ENCODE results near the gene TTBK1.
A peak's percentile ranks its signal among the peaks of the same experiment; 100 is the strongest.

The TTBK1 gene

DNA sequence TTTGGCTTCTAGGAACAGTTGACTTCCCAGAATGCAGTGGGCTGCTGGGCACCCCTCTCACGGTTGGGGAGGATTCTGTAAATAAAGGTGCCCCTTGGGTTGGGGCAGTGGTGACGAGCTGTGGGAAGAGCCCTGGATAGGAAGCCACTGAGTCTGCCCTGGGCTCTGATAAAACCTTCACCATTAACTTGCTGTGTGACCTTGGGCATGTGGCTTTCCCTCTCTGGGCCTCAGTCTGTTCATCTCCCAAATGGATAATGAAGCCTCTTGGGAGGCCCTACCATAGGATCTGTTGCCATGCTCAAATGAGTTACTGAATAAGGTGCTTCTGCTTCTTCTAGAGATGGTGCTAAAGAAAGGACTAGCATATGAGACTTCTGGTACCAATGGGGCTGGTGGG is 61.6 kb downstream of the TTBK1 start:
- DNase-seq (ENCODE audit: low read depth in 2 of 2): no peak

DNA sequence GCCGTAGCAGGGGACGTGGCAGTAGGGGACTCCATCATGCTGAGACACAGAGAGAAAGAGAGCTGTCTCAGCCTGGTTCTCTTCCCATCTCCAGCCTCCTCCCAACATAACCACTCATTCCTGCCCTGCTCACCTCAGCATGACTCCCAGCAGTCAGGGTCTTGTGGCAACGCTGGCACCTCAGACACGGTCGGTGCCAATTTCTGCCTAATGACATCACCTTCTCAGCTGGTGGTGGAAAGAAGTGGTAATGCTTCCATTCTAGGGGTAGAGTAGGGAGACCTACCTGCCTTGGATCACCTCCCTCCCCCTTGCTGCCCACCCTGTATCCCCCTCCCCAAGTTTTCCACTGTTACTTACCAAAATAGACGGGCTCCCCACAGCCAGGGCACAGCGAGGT is 62.8 kb downstream of the TTBK1 start:
- DNase-seq (ENCODE audit: low read depth in 2 of 2): no peak

DNA sequence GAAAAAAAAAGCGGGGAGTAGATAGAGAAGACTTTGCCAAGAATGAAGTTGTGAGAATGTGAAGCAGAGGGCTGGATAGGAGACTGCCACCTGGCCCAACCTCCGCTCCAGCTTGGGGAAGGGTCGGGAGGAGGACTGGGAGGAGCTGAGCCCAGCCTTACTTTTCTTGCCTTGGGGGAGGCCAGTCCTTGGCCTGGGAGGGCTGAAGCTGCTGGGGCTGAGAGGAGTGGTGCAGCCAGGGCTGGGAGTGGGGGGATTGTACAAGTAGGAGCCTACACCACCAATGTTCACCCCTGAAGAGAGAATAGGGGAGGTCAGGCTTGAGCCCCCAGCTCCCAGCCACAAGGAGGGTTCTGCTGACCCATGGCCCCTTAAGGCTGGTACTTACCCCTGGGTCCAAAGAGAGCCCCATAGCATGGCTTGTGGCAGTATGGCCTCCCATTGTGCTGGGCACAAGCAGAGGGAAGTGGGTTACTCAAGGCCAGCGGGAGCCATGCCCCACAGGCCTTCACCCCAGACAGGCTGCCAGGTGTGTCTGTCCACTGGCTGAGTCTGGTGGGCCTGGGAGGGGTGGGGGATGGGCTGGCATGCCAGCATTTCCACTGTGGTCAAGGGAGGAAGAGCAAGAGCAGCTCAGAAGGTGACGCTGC is 64.3 kb downstream of the TTBK1 start:
- DNase-seq (ENCODE audit: low read depth in 2 of 2): no peak

DNA sequence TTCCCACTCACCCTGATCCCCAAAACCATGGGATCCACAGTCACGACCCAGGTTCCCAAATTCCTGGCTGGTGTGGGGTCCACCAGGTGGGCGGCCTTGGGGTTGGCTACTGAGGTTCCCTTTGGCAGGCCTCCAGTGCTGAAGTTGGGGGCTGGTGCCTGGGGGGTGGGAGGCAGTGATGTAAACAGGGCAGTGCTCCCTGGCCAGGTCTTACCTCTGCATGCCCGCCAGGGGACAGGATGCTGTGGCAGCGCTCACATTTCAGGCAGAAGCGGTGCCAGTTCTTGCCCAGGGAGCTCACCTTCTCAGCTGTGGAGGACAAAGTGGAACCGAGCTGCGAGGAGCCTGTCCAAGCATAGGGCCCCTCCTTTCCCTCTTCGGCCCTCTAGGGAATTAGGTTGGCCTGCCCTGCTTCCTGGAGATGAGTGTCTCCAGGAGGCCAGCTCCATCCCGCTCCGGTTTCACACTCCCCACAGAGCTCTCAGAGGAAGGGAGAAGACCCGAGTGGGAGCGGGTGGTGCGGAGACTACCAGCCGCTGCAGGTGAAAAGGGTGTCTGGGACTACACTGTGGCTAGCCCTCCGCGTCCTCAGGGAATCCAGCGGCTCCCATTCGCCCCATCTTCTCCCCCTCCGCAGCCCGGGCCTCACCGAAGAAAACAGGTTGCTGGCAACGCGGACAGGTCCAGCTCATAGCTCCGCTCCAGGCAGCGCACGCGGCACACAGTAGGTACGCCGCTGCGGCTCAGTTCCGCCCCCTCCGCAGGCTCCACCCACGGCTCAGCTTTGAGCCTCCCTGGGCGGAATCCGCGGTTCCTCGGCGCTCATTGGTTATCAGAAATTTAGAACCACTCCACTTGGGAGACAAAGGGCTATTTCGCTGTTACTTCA is 65.1 kb downstream of the TTBK1 start, which contains the start of gene CRIP3:
CRIP3 (minus strand) TSS at position 726 of the 889 bp plus-strand sequence; CDS start at position 692, 34 bp downstream.
- DNase-seq (ENCODE audit: low read depth in 2 of 2): peak; percentile 13 to 28

DNA sequence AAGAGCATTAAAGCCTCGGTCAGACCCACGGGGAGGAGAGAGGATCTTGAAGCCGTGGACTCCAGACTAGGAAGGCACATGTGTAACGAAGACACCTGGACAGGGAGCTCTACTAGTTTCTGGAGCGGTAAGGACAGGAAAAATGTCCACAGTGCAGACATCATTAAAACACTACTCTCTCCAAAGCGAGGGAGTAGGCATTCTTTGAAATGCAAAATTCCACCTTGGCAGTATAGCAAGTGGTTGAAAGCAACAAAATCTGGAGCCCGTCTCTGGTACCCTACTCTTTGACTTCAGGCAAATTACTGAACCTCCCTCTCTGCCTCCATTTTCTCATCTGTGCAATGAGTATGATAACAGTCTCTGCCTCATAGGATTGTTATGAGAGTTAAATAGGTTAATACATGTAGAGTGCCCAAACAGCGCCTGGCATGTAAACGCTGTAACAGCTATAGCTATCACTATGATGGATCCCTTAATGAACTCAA is 65.8 kb downstream of the TTBK1 start:
- DNase-seq (ENCODE audit: low read depth in 2 of 2): no peak

DNA sequence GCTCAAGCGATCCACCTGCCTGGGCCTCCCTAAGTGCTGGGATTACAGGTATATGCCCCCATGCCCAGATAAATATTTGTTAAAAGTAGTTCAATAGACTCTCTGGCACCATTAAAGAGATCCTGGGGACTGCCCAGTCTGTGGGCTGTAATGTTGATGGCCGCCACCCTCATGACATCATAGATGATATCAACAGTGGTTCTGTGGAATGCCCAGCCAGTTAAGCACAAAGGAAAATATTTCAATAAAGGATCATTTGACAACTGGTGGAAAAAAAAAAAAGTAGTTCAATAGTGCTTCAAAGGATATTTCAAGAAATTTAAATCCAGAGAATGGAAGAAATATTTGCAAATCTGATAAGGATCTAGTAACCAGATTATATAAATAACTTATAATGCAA is 66.9 kb downstream of the TTBK1 start:
- DNase-seq (ENCODE audit: low read depth in 2 of 2): no peak

DNA sequence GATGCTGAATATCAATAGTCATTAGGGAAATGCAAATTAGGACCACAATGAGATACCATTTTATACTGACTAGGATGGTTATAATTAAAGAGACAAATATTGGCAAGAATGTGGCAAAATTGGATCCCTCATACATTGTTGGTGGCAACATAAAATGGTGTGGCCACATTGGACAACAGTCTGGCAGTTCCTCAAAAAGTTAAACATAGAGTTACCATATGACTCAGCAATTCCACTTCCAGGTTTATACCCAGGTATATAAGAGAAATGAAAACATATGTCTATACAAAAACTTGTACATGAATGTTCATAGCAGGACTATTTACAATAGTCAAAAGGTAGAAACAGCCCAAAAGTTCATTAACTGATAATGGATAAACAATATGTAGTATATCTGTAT is 67.3 kb downstream of the TTBK1 start:
- no peak for DNase-seq (ENCODE audit: low read depth in 2 of 2)

DNA sequence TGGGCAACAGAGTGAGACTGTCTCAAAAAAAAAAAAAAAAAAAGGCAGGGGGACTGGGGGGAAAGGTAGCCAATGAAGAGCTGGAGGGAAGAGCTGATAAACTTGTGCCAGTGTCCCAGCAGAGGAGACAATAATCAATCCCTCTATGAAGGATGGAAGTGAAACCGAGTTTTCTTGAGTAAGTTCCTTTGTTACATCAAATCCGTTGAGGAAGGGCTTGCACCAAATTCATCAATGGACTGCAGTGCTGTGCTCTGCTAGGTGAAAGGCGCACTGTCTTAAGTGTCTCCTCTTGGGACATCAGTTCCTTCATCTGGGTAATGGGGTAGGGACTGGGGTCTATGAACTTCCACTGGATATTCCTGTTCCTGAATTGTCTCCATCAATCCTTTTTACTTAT is 68.4 kb downstream of the TTBK1 start:
- DNase-seq (ENCODE audit: low read depth in 2 of 2): no peak

DNA sequence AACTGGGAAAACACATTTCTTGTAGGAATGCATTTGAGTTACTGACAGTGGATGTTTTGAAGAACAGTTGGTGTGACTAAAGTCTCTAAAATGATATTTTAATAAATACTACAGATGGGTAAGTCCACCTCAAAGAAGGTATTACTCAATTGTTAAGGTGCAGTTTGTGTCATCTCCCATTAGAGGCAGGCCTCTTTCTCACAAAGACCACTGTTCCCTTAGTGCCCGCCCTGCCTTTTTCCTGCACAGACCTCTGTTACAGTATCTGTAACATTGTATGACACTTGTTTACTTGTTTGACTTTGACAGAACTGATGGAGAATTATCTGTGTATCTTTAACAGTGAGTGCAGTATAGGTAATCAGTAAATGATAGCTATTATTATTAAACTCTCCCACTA is 70.5 kb downstream of the TTBK1 start:
- DNase-seq (ENCODE audit: low read depth in 2 of 2): no peak

DNA sequence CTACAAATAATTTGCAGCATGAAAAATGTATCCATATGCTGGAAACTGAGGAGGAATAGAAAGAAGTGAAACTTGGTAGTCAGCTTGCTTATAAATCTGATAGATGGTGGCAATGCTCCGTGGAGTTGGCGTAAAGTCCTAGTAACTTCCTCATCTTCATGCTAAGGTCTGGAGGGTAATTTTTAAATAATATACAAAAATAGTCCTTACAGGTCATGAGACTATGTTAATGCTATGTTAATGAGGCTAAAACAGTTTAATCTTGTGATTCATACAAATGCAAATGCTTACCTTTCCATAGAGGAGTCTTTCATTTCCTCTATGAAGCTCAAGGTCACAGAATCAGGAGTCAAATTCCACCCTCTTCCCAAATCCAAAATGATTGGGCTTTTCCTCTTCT is 74.7 kb downstream of the TTBK1 start:
- DNase-seq (ENCODE audit: low read depth in 2 of 2): no peak

DNA sequence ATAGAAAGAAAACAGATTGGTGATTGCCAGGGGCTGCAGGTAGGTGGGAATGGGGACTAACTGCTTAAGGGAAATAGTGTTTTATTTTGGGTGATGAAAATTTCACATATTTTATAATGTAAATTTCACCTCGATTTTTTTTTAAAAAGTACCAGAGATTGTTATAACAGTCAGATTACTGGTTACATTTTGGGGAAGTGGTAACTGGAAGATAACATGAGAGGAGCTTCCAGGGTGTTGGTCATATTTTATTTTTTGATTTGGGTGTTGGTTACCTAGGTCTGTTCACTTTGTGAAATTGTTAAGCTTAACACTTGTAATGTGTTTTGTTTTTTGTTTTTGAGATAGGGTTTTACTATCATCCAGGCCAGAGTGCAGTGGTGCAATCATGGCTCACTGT is 82.6 kb downstream of the TTBK1 start:
- DNase-seq (ENCODE audit: low read depth in 2 of 2): no peak

DNA sequence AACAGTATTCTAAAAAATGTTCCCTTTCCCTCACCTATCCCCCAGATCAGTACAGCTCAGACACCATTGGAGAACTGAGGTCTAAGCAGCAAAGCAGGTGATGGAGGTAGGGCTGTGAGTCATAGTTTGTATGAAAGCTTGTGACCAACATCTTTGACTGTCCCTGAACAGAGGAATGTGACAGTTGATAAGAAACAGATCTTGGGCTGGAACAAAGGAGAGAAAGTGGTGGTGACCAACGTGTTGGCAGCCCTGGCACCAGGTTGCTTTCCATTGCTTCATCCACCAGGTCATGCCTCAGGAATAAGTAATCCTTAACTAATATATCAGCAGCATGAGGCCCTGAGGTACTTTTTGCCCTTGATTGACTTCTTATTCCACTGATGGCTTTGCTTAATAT is 85.2 kb downstream of the TTBK1 start:
- no peak for DNase-seq (ENCODE audit: low read depth in 2 of 2)

DNA sequence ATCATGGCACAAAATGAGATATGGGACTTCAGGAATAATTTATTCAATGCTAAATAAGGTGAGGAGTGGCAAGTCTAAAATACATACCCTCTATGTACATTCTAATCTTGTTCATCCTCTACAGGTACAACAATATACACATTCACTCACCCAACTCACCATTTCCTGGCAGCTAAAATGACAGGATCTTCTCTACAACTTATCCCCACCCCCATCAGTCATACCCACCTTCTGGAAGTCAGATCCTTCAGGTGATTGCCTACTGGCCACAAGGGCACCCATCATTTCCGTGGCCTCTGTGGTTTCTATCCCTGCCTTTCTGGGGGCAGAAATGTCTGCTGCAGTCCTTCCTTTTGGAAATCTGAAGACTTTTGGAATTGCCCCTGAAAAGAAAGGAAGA is 88.2 kb downstream of the TTBK1 start:
- DNase-seq (ENCODE audit: low read depth in 2 of 2): no peak

DNA sequence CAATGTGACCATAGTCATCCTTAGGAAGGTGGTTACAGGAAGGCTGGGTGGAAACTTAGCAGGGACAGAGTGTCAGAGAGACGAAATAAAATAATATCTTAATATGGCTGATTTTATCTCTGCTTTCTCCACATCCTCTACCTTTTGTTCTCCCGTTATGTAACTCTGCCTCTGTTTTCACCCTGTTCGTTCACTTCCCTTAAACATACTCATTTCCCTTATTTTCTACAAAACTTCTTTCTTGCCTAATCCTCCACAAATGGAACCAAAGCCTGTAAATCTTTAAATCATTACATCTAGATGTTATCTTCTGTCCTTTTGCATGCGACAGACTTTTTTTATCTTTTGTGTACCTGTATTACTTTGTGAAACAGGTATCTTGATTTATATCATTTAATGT is 88.6 kb downstream of the TTBK1 start:
- DNase-seq (ENCODE audit: low read depth in 2 of 2): no peak

DNA sequence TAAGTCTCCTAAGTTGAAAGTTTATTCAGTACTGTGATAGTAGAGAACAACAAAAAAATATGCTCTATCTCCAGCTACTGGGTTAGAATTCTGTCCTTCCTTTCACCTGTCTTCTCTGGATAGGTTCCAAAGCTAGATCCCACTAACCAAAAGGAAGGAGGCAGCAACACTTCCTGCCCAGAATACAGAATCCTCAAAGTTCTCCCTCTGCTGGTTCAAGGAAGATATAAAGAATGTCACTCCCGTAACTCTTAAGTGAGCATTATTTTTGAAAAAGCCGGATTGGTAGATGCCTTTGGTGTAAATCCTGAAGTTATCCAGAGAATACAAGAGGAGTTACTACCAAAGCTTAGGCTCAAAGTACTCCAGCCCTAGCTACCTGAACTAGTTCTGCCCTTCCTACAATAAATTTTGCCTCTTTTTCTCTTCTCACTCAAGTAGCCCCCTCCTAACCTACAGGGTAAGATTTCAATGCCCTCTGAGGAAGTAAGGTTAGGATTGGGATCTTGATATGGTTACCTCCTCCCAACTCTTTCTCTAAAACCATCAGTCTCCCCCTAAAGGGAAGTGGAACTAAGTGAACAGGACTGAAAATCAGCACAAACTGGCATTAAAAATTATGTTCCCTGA is 91.3 kb downstream of the TTBK1 start:
- DNase-seq (ENCODE audit: low read depth in 2 of 2): no peak

DNA sequence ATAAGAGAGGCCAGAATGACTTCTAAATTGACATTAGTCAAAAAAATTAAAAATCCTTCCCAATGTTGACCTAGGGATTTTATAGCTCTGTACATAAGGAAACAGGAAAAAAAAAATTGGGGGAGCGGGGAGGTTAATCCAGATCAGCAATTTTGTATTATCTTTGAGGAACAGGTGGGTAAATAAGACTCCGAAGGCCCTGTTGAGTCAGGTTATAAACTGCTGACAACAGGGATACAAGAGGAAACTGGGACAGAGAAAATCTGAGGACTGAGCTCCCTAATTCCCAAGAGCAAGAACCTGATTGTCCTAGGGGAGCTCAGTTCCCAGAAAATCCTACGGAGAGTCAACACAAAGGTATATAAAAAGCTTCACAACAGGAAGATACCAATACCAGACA is 92.2 kb downstream of the TTBK1 start:
- DNase-seq (ENCODE audit: low read depth in 2 of 2): no peak

DNA sequence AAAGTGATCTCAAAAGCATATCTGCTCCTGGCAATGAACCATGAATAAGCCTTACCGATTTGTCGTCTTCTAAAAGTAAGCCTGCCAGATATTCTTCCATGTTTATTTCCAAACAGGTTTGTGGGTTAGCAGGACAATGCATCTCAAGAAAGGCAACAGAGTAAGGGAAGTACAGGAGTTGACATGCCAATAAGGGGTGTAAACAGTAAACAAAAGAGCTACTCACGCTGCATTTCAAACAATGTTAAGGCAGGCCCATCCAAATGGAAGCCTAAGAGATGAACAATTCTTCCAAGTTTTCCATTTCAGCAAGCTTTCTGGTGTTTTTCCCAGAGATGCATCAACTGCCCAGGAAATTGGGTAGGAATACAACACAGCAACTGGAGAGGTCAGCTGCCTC is 93.1 kb downstream of the TTBK1 start:
- DNase-seq (ENCODE audit: low read depth in 2 of 2): no peak

Measured in stimulated activated CD8-positive, alpha-beta memory T cell treated with anti-CD3 and anti-CD28 coated beads, Interleukin-2, amount 100 ng/mL, for 48 hours (primary cell).